Transverse colon (tissue), 4 donors: ENCODE data around the gene PIGS. TPM values are rescaled to one million over a fixed set of nuclear protein-coding genes. Genes with fewer than 3 reads are reported as not detected.

Source experiments
- DNase-seq: peaks from one replicate; pipeline ENCODE4 v3.0.0-alpha.2; 2019
- H3K27ac ChIP-seq, 4 donors: fragments of 200-600 bp; sonication (generic); 2 replicates each; pipeline ENCODE4 v1.5.1; 2016 to 2018; ENCODE audit warnings: inconsistent platforms in 4 of 4
- H3K27me3 ChIP-seq: fragments of 200-600 bp; sonication (generic); 2 replicates; pipeline ENCODE4 v1.5.1; 2017; ENCODE audit warnings: inconsistent platforms
- H3K36me3 ChIP-seq, 4 donors: fragments of 200-600 bp; sonication (generic); 2 replicates each; pipeline ENCODE4 v1.5.1; 2017 to 2019; ENCODE audit warnings: inconsistent platforms in 4 of 4
- H3K4me1 ChIP-seq, 4 donors: fragments of 200-600 bp; sonication (generic); 2 replicates each; pipeline ENCODE4 v1.5.1; 2017 to 2020; ENCODE audit warnings: inconsistent platforms in 4 of 4
- H3K4me3 ChIP-seq, 4 donors: fragments of 200-600 bp; sonication (generic); 1 replicate in 1 of 4; 2 replicates in 3 of 4; pipeline versions ENCODE4 v1.5.1 to v1.6.1; 2017 to 2019; ENCODE audit warnings: inconsistent platforms in 4 of 4
- H3K9me3 ChIP-seq, 2 donors: fragments of 200-600 bp; sonication (generic); 2 replicates each; pipeline ENCODE4 v1.5.1; 2017 to 2019; ENCODE audit warnings: inconsistent platforms in 2 of 2
- CTCF ChIP-seq, 5 experiments: fragments of 200-600 bp in 3 of 5; fragments of 450-650 bp in 2 of 5; sonication (generic) in 3 of 5; IDR thresholded peaks; 1 replicate in 2 of 5; 2 replicates in 3 of 5; pipeline ENCODE4 v1.5.1; 2016 to 2017; ENCODE audit warnings: antibody characterized with exemption in 5 of 5, inconsistent platforms in 3 of 5, mild to moderate bottlenecking in 2 of 5, moderate library complexity in 1 of 5
- EP300 ChIP-seq: sonication (generic); formaldehyde crosslinking; IDR thresholded peaks from one replicate; pipeline ENCODE4 v1.6.1; 2017; ENCODE audit warnings: antibody characterized with exemption, low read depth
- POLR2A ChIP-seq: fragments of 450-650 bp; IDR thresholded peaks from one replicate; pipeline ENCODE4 v1.6.1; 2016; ENCODE audit warnings: antibody characterized with exemption, mild to moderate bottlenecking, moderate library complexity
- POLR2AphosphoS5 ChIP-seq, 3 donors: sonication (generic); formaldehyde crosslinking; IDR thresholded peaks; one replicate each; pipeline ENCODE4 v1.6.1; 2016; ENCODE audit warnings: antibody characterized with exemption in 3 of 3
- WGBS, 2 donors: methylation state at CpG; one replicate each; pipeline ENCODE4 v1.1.5; 2018; ENCODE audit warnings: low coverage in 1 of 2; 5-methylcytosine and 5-hydroxymethylcytosine counted together
- in situ Hi-C, 4 donors: fragments of 200-750 bp; cut with MboI; loops; one replicate each; pipeline versions ENCODE4 v1.15.0 to v1.15.1; 2017; ENCODE audit warnings: low sequenced_read_pairs in 3 of 4, low pct_ligation_motif_present in 1 of 4, low pct_unique_long_range_greater_than_20kb in 1 of 4
- intact Hi-C: fragments of 100-400 bp; cut with DNase I; formaldehyde crosslinking; loops from one replicate; pipeline ENCODE4 v1.15.1; 2023; ENCODE audit warnings: low total_unique reads
- total RNA-seq, 4 donors: library from RNA; depleted of rRNA; stranded (reverse); fragments of >200 nt; gene quantifications; one replicate each; pipeline ENCODE4 v1.1.0, GENCODE V29; 2016

The PIGS gene
- total RNA-seq, 4 donors from 2014 or later = 18.1 to 182 (median 87.6) TPM

GRCh38 chr17:28511858-28512461 is 59.4 kb downstream of the PIGS start:
- TF ChIP-seq POLR2A = no peak
- TF ChIP-seq EP300 = no peak
- no peak for TF ChIP-seq POLR2AphosphoS5 (IDR thresholded peaks at IDR 0.05)
- TF ChIP-seq CTCF (IDR thresholded peaks at IDR 0.05) = no peak
- Histone ChIP-seq H3K36me3 (no peaks in the 10 kb centered on the region), H3K27ac (no peak overlapping the region), H3K27me3 (peaks cover 12% of the 10 kb centered on the region), H3K4me1 (peaks cover 0 to 19% (median 12%) of the 10 kb centered on the region in 4 donors), H3K9me3 (no peaks in the 10 kb centered on the region), H3K4me3 (no peak overlapping the region)
- DNase-seq = no peak
- WGBS, 2 donors = 85% methylated on average over 3 of the region's 3 CpGs; no CpG with 5 or more reads in 1 of the 2 donors
- in situ Hi-C loops = no loop called here
- intact Hi-C loops = no loop called here

DNA sequence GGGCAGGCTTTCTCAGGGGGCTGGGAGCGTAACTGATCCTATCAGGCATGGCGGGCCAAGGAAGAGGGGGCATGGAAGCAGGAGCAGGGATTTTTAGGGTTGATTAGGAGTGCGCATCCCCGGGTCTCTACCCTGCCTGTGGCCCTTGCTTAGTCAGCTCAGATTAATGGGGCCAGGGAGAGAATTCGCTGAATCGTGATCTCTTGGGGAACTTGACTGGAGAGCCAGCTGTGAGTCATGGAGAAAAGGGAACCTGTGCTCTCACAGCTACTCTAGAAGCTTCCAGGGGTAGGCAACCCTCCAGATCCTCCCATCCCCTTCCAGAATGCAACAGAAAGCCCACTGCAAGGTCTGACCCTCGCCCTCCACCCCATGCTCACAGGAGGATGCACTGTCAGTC is 61.5 kb downstream of the PIGS start:
- no peak for DNase-seq
- Histone ChIP-seq H3K4me1 (peaks cover 0 to 15% (median 11%) of the 10 kb centered on the region in 4 donors), H3K36me3 (no peaks in the 10 kb centered on the region), H3K27me3 (peaks cover 17% of the 10 kb centered on the region), H3K9me3 (no peaks in the 10 kb centered on the region), H3K4me3 (no peak overlapping the region), H3K27ac (no peak overlapping the region)
- TF ChIP-seq POLR2AphosphoS5 (IDR thresholded peaks at IDR 0.05) (no peak), POLR2A (no peak), EP300 (no peak), CTCF (IDR thresholded peaks at IDR 0.05) (no peak)
- WGBS, 2 donors = 76% methylated on average over 7 of the region's 7 CpGs; no CpG with 5 or more reads in 1 of the 2 donors
- intact Hi-C loops (no loop called here), in situ Hi-C loops (no loop called here)

- TF ChIP-seq CTCF (IDR thresholded peaks at IDR 0.05) (no peak), EP300 (no peak), POLR2AphosphoS5 (IDR thresholded peaks at IDR 0.05) (no peak), POLR2A (no peak)
- Histone ChIP-seq H3K9me3 (no peaks in the 10 kb centered on the region), H3K27ac (no peak overlapping the region), H3K4me1 (peaks cover 0 to 7% (median 4%) of the 10 kb centered on the region in 4 donors), H3K36me3 (no peaks in the 10 kb centered on the region), H3K4me3 (no peak overlapping the region), H3K27me3 (peaks cover 17% of the 10 kb centered on the region)
- in situ Hi-C loops = no loop called here
- 39 to 56% methylated on average over 2 to 10 of the region's 11 CpGs for WGBS, 2 donors
- no peak for DNase-seq
- intact Hi-C loops = no loop called here
Measured at GRCh38 chr17:28508211-28508724, 63.1 kb downstream of the PIGS start.

DNA sequence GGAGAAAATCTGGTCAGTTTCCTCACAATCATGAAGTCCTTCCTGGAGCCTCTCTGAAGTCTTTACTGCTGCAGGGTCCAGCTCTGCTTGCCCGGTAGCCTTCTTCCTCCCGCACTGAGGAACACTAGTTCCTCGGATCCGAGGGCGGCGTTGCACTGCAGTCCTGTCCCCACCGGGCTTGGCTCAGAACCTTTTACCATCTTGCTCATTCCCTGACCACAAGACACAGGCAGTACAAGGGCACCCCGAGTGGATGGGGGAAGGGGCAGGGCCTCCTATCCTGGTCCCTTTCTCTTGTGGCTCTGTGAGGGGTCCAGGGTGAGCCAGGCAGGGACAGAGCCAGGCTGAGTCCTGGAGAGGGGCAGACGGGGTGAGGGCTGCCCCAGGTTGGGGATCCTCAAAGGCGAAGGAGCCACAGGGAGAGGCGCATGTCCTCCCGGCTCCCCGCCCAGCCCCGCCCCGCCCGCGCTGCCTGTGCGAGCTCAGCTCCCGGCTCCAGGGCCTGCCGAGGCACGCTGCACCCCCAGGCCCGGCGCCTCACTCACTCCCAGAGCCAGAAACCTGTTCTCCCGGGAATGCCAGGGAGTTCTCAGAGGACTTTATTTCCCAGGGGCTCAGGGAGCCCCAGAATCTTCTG is 63.6 kb downstream of the PIGS start:
- in situ Hi-C loops = no loop called here
- peak; percentile 48 for DNase-seq
- intact Hi-C loops = no loop called here
- no peak for TF ChIP-seq POLR2A
- Histone ChIP-seq H3K4me3 (no peak overlapping the region), H3K36me3 (no peaks in the 10 kb centered on the region), H3K27ac (no peak overlapping the region), H3K4me1 (peaks cover 0 to 7% (median 4%) of the 10 kb centered on the region in 4 donors), H3K27me3 (peaks cover 17% of the 10 kb centered on the region), H3K9me3 (no peaks in the 10 kb centered on the region)
- WGBS, 2 donors = 54% methylated on average over 9 of the region's 24 CpGs; no CpG with 5 or more reads in 1 of the 2 donors
